GM12865 (cell line): ENCODE results near the gene STEAP3.

Experiments
- DNase-seq: peaks from one replicate; pipeline ENCODE4 v3.0.0; 2010; ENCODE audit warnings: low read depth
- H3K4me3 ChIP-seq: 2 replicates; pipeline ENCODE4 v1.5.1; 2011; ENCODE audit warnings: mild to moderate bottlenecking, low read depth, low read length, control low read depth
- CTCF ChIP-seq: IDR thresholded peaks from 2 replicates; pipeline ENCODE4 v1.5.1; 2011; ENCODE audit warnings: low read length, control low read depth, low read depth, inconsistent platforms; ENCODE audit not compliant: insufficient read depth; ENCODE audit errors: missing control alignments

STEAP3 gene

GRCh38 chr2:119178776-119179175, 44.9 kb upstream of the STEAP3 start:
- TF ChIP-seq CTCF = no peak
- H3K4me3 ChIP-seq = no peak overlapping the region
- DNase-seq = no peak

DNA sequence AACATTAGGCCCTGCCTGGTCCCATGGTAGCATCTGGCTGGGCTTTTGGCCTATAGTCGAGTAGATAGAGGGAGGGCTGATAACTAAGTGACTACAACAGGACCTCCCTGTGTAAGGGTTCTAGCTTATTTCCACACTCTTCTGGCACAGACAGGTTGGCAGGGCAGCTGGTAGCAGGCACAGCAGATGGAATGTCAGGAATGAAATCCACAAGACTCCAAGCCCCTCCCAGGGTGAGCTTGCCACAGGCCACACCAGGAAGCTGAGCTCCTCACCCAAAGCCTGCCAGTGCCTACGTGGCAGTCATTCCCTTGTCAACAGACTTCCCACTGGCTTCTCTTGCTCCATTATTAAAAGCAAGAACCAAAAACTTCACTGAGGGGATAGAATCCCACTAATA, 44.4 kb upstream of the STEAP3 start:
- no peak for DNase-seq
- no peak for TF ChIP-seq CTCF
- no peak overlapping the region for H3K4me3 ChIP-seq

DNA sequence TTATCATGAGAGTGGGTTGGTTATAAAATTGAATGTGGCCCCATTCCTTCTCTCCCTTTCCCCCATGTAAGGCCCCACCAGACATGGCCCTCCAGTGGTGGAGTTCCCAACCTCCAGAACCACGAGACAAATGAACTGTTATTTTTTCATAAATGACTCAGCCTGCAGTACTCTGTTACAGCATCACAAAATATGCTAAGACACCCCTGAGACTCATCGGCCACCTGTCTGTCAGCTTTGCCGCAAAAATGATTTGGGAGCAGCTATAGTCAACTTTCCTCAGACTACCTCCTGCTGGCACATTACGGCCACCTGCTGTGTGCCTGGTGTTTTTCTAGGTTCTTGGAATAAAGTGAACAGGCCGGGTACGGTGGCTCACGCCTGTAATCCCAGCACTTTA, 43.6 kb upstream of the STEAP3 start:
- no peak for DNase-seq
- no peak overlapping the region for H3K4me3 ChIP-seq
- TF ChIP-seq CTCF = no peak

DNA sequence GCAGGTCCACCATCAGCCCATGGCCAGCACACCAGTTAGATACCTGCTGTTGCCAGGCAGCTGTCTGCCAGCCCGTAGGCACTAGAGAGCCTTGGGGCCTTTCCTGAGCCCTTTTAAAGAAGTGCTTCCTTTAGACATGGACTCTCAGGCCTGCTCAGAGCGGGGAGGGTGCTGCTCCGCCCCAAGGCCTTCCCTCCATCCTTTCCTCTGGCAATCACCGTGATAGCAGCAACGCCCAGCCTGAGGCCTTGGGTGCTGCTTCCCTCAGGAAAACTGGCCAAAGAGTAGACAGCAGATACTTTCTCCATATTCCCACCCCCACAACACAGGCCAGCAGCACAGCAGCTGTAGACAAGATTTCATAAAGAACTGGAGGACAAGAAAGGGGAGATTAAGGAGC, 42.7 kb upstream of the STEAP3 start:
- TF ChIP-seq CTCF = no peak
- no peak overlapping the region for H3K4me3 ChIP-seq
- DNase-seq = no peak

DNA sequence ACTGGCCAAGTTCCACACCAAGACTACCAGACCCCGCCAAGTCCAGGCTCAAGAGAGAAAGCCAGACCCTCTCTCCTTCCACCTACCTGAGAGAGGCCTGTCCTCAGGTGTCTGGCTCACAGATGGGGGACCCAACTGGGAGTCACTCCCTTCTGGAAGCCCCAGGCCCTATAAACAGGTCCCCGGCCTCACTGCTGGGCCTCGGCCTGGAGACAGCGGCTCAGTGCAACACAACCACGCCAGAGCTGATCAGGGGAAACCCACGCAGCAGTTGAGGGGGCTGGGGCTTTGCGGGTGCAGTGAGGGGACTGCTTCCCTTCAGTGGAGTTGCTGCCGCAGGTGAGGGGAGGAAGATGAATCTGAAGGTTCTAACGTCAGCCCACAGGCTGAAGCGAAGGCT, 42.2 kb upstream of the STEAP3 start:
- H3K4me3 ChIP-seq = no peak overlapping the region
- no peak for DNase-seq
- TF ChIP-seq CTCF = no peak

DNA sequence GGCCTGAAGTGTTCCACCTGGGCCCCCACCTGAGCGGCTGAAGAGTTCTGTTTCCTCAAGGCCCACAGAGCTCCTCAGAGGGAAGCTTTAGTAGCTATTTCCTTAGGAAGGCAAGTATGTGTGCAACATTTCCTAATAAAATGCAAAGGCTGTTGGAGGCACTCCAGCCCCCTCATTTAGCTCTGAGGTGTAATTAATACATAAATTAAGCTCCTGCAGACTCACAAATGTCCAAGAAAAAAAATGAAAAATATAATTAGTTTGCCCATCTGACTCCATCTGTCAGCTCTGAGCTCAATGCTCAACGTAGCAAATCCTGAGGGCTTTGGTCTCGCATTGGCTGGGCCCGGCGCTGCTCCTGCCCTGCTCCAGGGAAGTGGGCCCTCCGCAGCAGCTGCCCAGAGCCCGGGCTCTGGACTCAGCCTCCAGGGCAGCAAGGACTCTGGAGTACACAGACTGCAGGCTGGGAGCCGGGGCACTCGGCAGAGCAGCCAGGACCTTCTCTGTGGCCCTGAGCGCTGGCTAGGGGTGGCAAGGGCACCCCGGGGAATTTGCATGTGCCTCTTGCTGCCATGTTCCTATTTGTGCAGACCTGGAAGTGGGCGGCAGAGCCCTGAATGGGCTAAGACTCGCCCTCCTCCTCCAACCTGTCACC, 41.7 kb upstream of the STEAP3 start:
- no peak for TF ChIP-seq CTCF
- DNase-seq = no peak
- no peak overlapping the region for H3K4me3 ChIP-seq

GRCh38 chr2:119184512-119184911, 39.1 kb upstream of the STEAP3 start:
- H3K4me3 ChIP-seq = no peak overlapping the region
- no peak for TF ChIP-seq CTCF
- no peak for DNase-seq
